Measurements from ENCODE around the gene NR4A1.

NR4A1 gene

DNA sequence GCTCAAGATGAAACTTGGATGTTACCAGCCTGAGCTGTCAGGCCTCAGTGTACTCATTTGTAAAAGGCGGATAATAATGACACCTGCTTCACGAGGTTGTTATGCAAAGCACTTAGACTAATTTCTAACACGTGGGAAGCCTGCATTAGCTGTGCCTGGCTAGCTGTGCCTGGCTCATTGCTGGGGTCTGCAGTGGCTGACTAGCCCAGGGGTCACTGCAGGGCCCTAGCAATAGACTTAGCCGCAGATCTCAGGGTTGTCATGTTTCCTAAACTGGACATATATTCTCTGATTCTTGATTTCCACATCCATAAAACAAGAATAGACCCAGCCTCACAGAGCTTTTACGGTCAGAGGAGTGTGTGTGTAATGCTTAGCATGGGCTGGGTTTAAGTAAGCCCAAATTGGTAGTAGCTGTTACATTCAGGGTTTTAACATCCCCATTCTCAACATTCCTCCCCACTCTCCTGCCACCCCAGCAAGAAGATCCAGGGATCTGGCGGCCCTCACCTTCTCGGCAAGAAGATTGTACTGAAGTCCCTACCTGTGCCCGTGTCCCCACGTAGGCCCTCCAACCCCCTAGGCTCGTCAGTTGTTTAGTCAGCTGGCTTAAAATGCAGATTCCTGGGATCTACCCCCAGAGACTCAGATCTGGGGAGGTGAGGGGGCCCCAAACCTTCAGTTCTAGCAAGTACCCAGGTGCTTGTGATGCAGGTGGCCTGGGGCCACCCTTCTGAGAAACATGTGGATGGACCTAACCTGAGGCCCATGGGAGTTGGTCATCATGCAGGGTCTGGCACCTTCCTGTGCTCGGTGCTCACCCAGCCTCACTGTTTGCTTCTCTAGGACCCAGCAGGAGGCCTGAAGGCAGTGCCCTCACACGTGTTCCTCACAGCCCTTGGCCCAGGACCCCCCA is 8.6 kb downstream of the NR4A1 start:
- DNase-seq = no peak

DNA sequence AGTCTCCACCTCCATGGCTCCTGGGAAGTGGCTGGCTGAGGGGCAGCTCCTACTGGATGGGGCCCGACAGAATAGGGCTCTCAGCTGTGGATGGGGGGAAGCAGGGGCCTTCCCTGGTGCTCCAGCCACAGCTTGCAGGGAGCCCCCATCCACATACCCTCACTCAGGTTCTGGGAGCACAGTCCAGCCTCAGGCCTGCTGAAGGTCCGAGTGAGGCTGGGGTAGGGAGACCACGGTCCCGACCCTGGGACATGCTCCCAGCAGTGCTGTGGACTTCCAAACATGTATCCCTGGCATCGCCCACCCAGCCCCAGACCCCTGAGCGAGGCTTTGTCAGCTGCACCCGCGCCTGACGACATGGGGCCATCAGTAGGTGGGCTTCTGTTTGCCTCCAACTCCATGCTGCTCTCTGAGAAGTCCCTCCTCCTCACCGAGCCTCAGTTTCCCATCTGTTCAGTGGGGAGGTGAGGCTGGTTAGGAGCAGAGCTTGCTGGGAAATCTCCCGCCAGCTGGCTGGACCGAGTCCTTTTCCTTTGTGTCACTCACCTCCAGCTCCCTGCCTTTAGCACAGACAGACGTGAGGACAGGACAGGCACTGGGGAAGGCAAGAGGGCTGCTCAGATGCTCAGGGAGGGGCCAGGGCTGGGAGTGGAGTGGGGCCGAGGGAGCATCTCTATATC is 9.4 kb downstream of the NR4A1 start:
- no peak for DNase-seq

- DNase-seq = no peak
Measured at GRCh38 chr12:52061470-52062166, 10.4 kb downstream of the NR4A1 start.

- no peak for DNase-seq
Measured at GRCh38 chr12:52062167-52063081, 11.2 kb downstream of the NR4A1 start.

GRCh38 chr12:52063082-52063924 is 12.1 kb downstream of the NR4A1 start:
- no peak for DNase-seq

DNA sequence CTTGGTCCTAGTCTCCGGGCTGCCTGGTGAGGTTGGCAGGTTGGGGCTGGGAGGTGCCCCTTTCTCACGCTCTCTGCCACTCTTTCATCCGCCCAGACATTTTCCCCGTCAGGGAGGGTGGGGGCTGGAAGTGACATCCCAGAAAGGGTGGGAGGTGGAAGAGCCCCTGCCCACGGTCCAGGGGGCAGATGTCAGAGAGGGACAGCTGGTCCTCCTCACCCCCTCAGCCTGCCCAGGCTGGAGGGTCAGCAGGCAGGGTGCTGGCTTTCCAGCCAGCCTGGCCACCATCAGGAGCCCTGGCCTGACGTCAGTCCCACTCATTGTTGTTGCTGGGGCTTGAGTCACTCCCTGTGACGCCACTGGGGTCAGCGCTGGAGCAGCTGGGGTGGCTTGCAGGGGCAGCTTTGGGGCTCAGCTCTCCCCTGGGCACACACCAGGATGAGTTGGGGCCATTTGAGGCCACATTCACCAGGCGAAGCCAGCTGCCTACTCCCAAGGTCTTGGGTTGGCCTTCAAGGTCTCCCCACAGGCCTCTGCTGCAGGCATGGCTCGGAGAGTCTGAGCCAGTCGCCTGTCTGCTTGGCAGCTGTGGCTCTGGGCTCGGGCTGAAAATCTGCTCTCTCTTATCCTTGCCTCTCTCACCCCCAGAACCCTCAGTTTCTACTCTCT is 12.9 kb downstream of the NR4A1 start:
- DNase-seq = no peak

GRCh38 chr12:52066346-52067080 is 15.3 kb downstream of the NR4A1 start:
- no peak for DNase-seq

GRCh38 chr12:52067081-52067374 is 15.8 kb downstream of the NR4A1 start:
- DNase-seq = no peak

DNA sequence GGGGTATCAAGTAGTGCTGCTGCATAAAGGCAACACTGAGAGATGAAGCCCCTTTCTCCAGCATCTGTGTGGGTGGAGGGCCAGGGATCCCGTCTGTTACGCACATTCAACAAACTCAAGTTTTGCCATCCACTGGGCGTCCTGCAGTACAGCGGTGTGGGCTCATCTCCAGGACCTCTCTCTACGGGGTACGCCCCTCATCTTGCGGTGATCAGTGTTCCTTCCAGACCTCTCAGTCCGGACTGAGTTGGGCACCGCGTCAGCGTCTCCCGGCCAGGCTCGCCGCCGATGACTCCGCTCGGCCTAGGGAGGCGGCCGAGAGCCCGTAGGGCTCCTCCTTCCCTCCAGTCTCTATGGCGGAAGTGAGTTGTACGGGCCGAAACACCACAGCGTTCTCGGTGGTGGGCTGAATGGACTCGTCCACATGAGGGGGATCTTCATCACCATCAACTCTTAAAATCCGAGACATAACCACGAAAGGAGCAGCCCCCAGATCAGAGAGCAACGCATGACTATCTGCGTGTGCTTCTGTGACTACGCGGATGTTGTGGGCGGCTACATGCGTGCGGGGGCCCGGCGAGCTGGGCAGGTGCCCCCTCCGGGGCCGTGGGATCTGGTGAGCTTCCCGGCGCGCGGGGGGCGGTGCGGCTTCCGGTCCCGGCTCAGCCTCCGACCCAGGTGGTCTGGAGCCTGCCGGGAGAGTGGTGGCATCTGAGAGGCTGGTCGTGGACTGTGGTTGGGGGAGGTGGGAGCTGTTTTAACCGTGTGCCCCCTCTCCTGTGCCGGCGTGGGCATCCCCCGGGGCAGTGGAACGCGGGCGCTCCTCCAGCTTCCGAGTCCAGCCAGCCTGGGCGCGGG is 18.3 kb downstream of the NR4A1 start, which contains the start of gene ATG101:
ATG101 (plus strand) TSS at position 652 of the 858 bp plus-strand sequence. CDS start 3,673 bp downstream, outside the sequence.
- peak; percentile 77 for DNase-seq

- DNase-seq = peak; percentile 61
Measured at GRCh38 chr12:52070185-52070925, 19.1 kb downstream of the NR4A1 start.

DNA sequence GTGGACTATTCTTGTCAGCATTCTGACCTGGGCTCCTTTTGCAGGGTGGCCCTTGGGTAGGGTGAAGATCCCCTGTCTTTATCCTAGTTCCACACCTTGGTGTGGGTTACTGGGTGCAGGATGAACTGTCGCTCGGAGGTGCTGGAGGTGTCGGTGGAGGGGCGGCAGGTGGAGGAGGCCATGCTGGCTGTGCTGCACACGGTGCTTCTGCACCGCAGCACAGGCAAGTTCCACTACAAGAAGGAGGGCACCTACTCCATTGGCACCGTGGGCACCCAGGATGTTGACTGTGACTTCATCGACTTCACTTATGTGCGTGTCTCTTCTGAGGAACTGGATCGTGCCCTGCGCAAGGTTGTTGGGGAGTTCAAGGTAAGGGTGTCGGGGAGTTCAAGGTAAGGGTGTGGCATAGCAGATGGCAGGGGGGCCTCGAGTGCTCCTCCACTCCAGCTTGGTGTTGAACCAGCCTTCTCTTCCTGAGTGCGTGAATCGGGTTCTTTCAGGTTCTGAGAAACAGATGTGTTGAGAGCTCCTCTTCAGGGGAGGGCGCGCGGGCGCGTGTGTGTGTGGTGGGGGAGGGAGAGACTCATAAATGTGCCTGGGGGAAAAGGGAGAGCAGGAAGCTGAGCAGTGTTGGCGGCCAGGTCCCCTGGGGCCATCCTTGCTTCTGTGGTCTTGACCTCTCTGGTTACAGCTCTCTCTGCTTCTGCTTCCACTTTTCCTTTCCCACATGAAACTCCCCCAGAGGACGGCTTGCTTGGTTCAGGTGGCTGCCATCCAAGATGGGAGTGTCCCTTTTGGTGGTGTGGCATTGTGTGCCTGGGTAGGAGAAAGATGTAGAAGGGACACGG is 22.5 kb downstream of the NR4A1 start:
- DNase-seq = no peak

DNA sequence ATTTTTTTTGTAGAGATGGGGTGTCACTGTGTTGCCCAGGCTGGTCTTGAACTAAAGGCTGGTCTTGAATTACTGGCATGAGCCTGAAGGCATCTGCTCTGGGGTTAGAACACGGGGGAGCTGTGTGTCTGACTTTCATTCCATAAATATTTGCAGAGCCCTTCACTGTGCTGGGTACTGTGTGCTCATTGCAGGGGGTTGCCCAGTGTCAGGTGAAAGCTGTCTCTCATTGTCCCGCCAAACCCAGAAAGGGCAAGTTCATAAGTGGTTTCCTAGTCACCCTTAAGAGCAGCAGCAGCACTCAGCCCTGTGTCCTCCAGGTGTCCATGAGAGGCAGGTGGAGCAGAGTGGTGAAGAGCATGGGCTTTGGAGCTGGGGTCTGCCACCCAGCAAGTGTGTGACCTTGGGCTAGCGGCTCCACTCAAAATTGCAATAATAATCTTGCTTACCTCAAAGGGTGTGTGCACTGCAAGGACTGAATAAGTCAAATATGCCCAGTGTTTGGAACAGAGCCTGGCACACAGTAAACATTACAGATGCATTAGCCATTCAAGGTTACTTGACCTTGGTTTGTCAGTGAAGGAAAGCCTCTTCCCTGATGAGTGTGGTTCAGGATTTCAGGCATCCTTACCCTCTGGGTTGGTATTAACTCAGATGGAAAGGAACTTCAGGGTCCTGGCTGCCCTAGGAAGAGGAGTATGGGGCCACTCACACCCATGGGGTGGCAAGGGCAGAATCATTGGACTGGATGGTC is 23.9 kb downstream of the NR4A1 start:
- DNase-seq = no peak

- DNase-seq = no peak
Measured at GRCh38 chr12:52076811-52077210, 25.6 kb downstream of the NR4A1 start.

- no peak for DNase-seq
Measured at GRCh38 chr12:52078276-52078675, 27.0 kb downstream of the NR4A1 start.

DNA sequence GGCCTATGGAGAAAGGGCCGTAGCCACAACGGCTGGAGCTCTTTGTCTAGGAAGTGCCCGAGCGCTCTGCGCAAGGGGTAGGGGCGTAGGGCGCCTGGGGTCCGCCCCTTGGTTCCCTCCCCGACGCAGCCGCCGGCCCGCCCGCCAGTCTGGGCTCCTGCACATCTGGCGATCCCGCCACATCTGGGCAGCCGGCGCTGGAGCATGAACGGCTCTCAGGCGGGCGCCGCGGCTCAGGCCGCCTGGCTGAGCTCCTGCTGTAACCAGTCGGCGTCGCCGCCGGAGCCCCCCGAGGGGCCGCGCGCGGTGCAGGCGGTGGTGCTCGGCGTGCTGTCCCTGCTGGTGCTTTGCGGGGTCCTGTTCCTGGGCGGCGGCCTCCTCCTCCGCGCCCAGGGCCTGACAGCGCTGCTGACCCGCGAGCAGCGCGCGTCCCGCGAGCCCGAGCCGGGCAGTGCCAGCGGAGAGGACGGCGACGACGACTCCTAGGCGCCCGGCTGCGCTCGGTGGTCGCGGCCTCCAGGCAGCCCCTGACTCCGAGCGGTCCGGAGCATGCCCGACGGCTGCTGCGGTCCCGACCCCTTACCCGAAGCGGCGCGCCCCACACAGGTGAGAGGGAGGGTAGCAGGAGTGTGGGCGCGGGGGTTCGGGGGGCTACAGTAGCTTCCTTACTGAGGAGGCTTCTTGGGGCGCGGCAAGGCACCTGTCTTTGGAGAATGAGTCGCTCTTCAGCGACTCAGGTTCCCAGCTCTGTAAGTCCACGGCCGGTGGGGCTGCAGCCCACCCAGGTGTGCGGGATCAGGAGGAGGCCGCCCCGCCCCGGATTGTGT is 28.5 kb downstream of the NR4A1 start, which contains the start of gene SMIM41:
SMIM41 (plus strand) TSS at position 129 of the 827 bp plus-strand sequence; CDS start at position 205, 76 bp downstream.
- DNase-seq = no peak
